Heart right ventricle (tissue), 16 donors: Measurements from ENCODE around the gene IGF1. TPM values are rescaled to one million over a fixed set of nuclear protein-coding genes. Genes with fewer than 3 reads are reported as not detected.

Experiments used
- ATAC-seq, 8 donors: fragments of 200-7000 bp; cut with Tn5 transposase; one replicate each; pipeline ENCODE4 v1.9.1; 2020; ENCODE audit warnings: mild to moderate bottlenecking in 8 of 8, moderate library complexity in 8 of 8, moderate number of reproducible peaks in 1 of 8
- DNase-seq, 2 donors: peaks; one replicate each; pipeline ENCODE4 v3.0.0-alpha.2; 2020
- H3K27ac ChIP-seq, 10 donors: fragments of 200-600 bp; sonication (generic) in 2 of 10; one replicate each; pipeline versions ENCODE4 v1.5.0 to v1.8.0; 2020 to 2022; ENCODE audit warnings: mild to moderate bottlenecking in 3 of 10
- H3K27me3 ChIP-seq, 7 donors: fragments of 200-600 bp; one replicate each; pipeline ENCODE4 v1.8.0; 2021 to 2022; ENCODE audit warnings: mild to moderate bottlenecking in 2 of 7
- H3K36me3 ChIP-seq, 9 donors: fragments of 200-600 bp; sonication (generic) in 1 of 9; one replicate each; pipeline versions ENCODE4 v1.5.0 to v1.8.0; 2020 to 2022; ENCODE audit warnings: mild to moderate bottlenecking in 2 of 9
- H3K4me1 ChIP-seq, 9 donors: fragments of 200-600 bp; sonication (generic) in 1 of 9; one replicate each; pipeline versions ENCODE4 v1.5.0 to v1.8.0; 2020 to 2022; ENCODE audit warnings: mild to moderate bottlenecking in 4 of 9
- H3K4me3 ChIP-seq, 10 donors: fragments of 200-600 bp; sonication (generic) in 2 of 10; one replicate each; pipeline versions ENCODE4 v1.5.0 to v1.8.0; 2020 to 2022; ENCODE audit warnings: mild to moderate bottlenecking in 7 of 10, moderate library complexity in 2 of 10
- H3K9me3 ChIP-seq, 11 donors: fragments of 200-600 bp in 10 of 11; sonication (generic) in 2 of 11; one replicate each; pipeline versions ENCODE4 v1.5.0 to v1.8.0; 2013 to 2022; ENCODE audit warnings: mild to moderate bottlenecking in 2 of 11, control low read depth in 1 of 11, moderate library complexity in 1 of 11
- CTCF ChIP-seq, 9 donors: fragments of 200-600 bp; sonication (generic) in 2 of 9; IDR thresholded peaks; one replicate each; pipeline versions ENCODE4 v1.5.0 to v1.8.0; 2021 to 2022; ENCODE audit warnings: antibody characterized with exemption in 9 of 9, mild to moderate bottlenecking in 5 of 9, moderate library complexity in 1 of 9
- WGBS, 2 donors: extraction: QIAGEN DNeasy Blood & Tissue Kit; methylation state at CpG; one replicate each; pipeline ENCODE4 v1.1.7; 2013; ENCODE audit warnings: inconsistent platforms in 1 of 2; 5-methylcytosine and 5-hydroxymethylcytosine counted together
- intact Hi-C, 10 donors: fragments of 100-400 bp; cut with DNase I; formaldehyde crosslinking; loops; one replicate each; pipeline versions ENCODE4 v1.11.1 to v1.14.2; 2022
- polyA plus RNA-seq, 2 donors: library from polyadenylated mRNA; stranded (reverse); fragments of 200-250 nt; gene quantifications; one replicate each; pipeline ENCODE4 v1.2.3, GENCODE V29; 2013
- total RNA-seq, 10 donors: library from RNA; stranded (reverse); fragmentation: NEBNext Ultra II Directional in 3 of 10; extraction: Animal tissue kit (Norgen Biotek cat#: 25700) in 3 of 10; gene quantifications; one replicate each; pipeline versions ENCODE4 v1.2.1 to v1.2.4, GENCODE V29; 2021 to 2023
- donor health status: Arrhythmogenic right ventricular cardiomyopathy.
- donor health status: ischemic (EF 13 %, LVEDD 7.1; RV severe dilation, severe dysfunction).
- donor health status: healthy with polysubstance abuse.
- donor health status: DM: no; HTN: yes; CAD: no.
- donor health status: DM: no; HTN: no; CAD: no.
- donor health status: ischemic (EF 25% LVEDD 6.9; RV normal size, moderate dysfunction).
- donor health status: ischemic (EF 25% LVEDD 5.7; RV mildly dilated, moderate dysfunction).
- donor health status: healthy.
- donor health status: DM: yes; HTN: yes; CAD: no.
- donor health status: Ischemic cardiomyopathy.
- donor health status: ischemic (EF 35%, LVEDD 5.7; RV mildly dilated, moderate dysfunction).
- donor health status: nonischemic (EF 11% LVEDD 7.7; RV severe dilation, severe dysfunction).
- donor health status: DM: yes; HTN: yes; CAD: no.
- donor health status: PGD.
- donor health status: ischemic (EF 29% LVEDD 5.4; RV normal size, mild dysfunction).
- donor health status: nonischemic (EF 23%, LVEDD 6.1; RV moderate dilation, normal function).

IGF1 gene
- total and polyA plus RNA-seq, 12 donors, result 6.3 to 32.3 (median 8.9) TPM

DNA sequence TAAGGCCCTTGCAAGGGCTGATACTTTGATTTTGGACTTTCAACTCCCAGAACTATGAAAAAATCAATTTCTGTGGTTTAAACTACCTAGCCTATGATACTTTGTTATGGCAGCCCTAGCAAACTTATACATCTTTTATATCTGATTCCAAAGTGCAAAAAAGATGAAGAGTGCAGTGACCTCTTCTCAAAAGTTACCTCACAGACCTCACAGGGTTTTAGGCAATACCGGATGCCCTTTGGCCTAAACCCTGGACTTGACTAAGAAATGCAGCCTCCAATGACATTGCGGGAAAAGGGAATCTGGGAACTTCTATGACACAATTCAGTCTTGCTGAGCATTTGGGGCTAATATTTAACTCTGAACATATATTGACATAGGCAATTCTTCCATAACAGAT lies 63.3 kb downstream of the IGF1 start:
- Histone ChIP-seq H3K9me3 (no peaks in the 10 kb centered on the region), H3K4me3 (no peak overlapping the region), H3K36me3 (peaks cover 0 to 26% (median 0%) of the 10 kb centered on the region in 9 donors), H3K4me1 (no peaks in the 10 kb centered on the region), H3K27ac (no peak overlapping the region), H3K27me3 (no peaks in the 10 kb centered on the region)
- intact Hi-C loops, result no loop called here
- ATAC-seq (no peak), DNase-seq (no peak)
- 90% methylated on average over 2 of the region's 2 CpGs for WGBS, 2 donors
- TF ChIP-seq CTCF (IDR thresholded peaks at IDR 0.05), result no peak

DNA sequence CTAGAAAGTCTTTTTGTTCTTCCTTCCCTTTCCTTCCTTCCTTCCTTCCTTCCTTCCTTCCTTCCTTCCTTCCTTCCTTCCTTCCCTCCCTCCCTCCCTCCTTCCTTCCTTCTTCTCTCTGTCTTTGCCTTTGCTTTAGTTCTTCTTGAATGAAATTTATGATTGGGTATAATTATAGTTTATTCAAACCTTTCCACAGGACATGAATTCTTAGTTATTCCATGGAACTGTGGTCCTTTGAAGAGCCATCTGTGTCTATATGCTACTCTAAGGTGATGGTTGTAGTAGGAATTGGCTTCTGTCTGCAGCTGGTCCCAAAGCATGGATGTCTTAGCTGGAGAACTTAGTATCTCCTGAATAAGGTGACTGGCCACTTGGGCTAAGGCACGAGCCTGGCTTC lies 64.8 kb downstream of the IGF1 start:
- intact Hi-C loops, result no loop called here
- Histone ChIP-seq H3K4me3 (no peak overlapping the region), H3K27ac (no peak overlapping the region), H3K9me3 (no peaks in the 10 kb centered on the region), H3K36me3 (peaks cover 0 to 26% (median 0%) of the 10 kb centered on the region in 9 donors), H3K27me3 (no peaks in the 10 kb centered on the region), H3K4me1 (no peaks in the 10 kb centered on the region)
- DNase-seq, result no peak
- WGBS, 2 donors, result 66 to 74% methylated on average over 1 of the region's 1 CpG
- ATAC-seq, result no peak
- TF ChIP-seq CTCF (IDR thresholded peaks at IDR 0.05), result no peak

DNA sequence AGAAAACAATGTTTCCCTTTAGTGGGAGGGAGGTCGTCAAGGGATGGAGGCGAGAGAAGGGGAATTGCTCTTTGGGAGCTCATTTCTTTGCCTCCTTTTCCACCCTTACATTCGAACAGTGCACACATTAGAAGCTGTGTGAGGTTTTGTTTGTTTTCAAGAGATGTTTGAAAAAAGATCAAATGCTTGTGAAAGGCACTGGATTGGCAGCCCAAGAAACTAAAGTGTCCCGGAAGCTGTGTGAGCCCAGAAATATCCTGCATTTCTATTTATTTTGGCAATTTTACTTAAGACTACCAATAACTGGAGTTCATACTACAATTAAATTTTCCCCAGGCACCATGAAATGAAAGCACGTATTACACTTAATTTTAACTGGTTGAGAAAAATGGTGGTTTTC lies 67.0 kb downstream of the IGF1 start:
- Histone ChIP-seq H3K4me3 (no peak overlapping the region), H3K9me3 (no peaks in the 10 kb centered on the region), H3K4me1 (no peaks in the 10 kb centered on the region), H3K27me3 (no peaks in the 10 kb centered on the region), H3K27ac (no peak overlapping the region), H3K36me3 (peaks cover 0 to 18% (median 0%) of the 10 kb centered on the region in 9 donors)
- intact Hi-C loops, result no loop called here
- no peak for TF ChIP-seq CTCF (IDR thresholded peaks at IDR 0.05)
- WGBS, 2 donors, result 74 to 80% methylated on average over 5 of the region's 5 CpGs
- no peak for DNase-seq
- no peak for ATAC-seq

DNA sequence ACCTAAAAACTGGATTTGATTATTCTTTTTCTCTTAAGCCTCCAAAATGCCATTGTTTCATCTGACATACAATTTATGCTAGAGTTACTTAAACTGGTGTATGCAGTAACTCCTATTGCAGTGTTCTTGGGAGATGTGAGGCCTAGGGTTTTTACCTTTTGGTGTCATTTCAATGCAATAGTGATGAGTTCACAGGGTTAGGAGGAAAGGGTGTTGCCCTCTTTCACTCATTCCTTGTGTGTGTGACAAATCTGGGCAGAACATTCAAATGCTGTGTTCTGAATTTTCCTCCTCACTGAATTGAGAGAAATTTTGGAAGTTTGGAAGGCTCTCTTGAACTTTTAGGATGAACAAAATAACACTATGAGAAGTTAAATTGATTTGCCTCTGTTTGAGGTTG lies 69.9 kb downstream of the IGF1 start:
- ATAC-seq (no peak), DNase-seq (no peak)
- no peak overlapping the region for H3K4me3 ChIP-seq
- H3K36me3 ChIP-seq, result no peaks in the 10 kb centered on the region
- peaks cover 0 to 10% (median 5%) of the 10 kb centered on the region in 9 donors for H3K4me1 ChIP-seq
- H3K9me3 ChIP-seq, result no peaks in the 10 kb centered on the region
- no peak overlapping the region for H3K27ac ChIP-seq
- no peak for TF ChIP-seq CTCF (IDR thresholded peaks at IDR 0.05)
- intact Hi-C loops, result no loop called here
- H3K27me3 ChIP-seq, result no peaks in the 10 kb centered on the region
